Measurements from ENCODE around the gene ZKSCAN5. TPM values are rescaled to one million over a fixed set of nuclear protein-coding genes. Genes with fewer than 3 reads are reported as not detected.

Gene ZKSCAN5
- total and polyA plus RNA-seq, 2 of the 8 experiments (the other 6 are each of a cell fraction or from before 2014, with no cell fraction given): 5.3 to 13.5 TPM

- TF ChIP-seq CHD7 (IDR thresholded peaks at IDR 0.05; ENCODE audit: insufficient replicate concordance, low read length): no peak
- no peak for TF ChIP-seq USF2 (IDR thresholded peaks at IDR 0.05; ENCODE audit: low read length)
- no peak for TF ChIP-seq TEAD4 (IDR thresholded peaks at IDR 0.05; ENCODE audit: low read depth, low read length)
Measured at GRCh38 chr7:99571768-99572167, 67.3 kb downstream of the ZKSCAN5 start (continued).
